Stimulated activated CD8-positive, alpha-beta memory T cell treated with anti-CD3 and anti-CD28 coated beads, Interleukin-4, amount 100 ng/mL, for 4 hours (primary cell): ENCODE data around the gene ZNF273.
"Not testable (repeated sequence)": the region's sequence is repeated elsewhere in the genome, so short reads cannot be mapped to it uniquely, and the experiment has no call there.

Experiments
- DNase-seq, 2 donors: peaks; one replicate each; pipeline ENCODE4 v3.0.0-alpha.2; 2020; ENCODE audit warnings: low read depth in 2 of 2, low spot score in 1 of 2

ZNF273 gene

DNA sequence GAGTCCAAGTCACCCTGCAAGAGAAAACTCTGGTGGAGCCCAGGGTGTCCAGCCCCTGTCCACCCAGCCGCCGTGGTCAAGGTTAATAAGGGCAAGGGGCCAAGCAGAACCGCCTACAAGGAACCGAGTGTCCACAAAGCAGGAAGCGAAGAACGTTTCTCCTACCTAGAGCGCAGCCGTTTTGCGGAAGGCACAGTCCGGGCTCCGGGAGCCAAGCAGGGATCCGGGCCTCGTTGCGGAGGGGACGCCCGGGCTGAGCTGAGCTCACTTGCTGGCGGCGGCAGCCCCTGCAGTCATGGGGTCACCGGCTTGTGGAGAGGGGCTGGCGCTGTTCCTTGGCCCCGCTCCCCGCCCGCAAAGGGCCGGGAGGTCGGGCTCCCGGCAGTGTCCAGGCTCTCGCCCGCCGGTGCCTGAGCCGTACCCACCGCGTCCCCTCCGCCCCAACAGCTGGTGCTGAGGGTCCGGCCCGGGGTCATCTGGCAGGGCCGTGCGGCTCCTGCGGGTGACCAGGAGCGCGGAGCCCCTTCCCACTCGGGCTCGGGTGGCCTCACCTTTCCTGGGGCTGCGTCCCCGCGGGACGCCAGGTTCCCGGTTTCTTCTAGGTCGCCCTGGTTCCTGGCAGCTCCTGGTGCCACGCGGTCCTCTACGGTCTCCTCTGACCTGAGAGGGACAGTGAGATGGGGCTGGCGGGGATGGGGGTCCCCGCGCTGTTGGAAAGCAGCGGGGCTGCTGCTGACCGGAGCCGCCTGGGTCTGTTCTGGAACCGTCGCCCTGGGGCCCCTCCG lies 14.0 kb upstream of the ZNF273 start:
- DNase-seq = no peak

DNA sequence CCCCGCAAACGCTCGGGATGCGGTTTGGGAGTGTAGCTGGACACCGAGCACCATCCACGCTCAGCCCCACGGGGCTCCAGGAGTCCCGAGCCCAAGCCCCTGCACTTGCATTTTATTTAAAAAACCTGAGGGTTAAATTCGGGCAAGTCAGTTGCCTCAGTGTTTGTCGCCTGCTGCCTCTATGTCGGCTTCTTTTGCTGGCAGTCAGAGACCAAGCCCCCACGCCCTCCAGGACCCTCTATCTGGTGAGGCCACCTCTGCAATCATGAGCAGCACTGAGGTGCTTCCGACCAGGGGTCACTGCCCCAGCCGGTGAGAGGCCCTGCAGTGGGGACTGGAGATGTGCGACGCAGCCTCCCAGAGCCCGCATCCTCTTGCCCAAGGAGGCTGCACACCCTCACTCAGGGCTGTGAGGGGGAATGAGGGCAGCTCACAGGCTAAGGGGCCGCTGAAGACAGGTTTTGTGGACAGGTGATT lies 13.3 kb upstream of the ZNF273 start:
- DNase-seq = no peak

DNA sequence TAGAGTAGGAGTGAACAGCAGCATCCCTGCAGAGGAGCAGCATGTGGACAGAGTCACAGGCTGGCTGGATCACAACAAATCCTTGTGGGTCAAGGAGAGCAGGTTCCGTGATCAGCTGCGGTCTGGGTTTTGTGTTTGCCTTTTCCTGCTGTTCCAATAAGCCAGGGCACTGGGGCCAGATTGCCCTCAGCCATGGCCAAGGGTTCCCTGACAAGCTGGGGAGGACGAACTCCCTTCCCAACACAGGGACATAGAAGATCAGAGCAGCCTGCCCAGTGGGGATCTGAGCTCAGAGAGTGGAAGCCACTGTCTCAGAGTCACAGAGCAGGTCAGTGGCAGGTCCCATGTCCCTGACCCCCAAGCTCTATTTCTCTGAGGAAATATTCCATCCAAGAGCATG lies 12.8 kb upstream of the ZNF273 start:
- DNase-seq = not testable (repeated sequence)

DNA sequence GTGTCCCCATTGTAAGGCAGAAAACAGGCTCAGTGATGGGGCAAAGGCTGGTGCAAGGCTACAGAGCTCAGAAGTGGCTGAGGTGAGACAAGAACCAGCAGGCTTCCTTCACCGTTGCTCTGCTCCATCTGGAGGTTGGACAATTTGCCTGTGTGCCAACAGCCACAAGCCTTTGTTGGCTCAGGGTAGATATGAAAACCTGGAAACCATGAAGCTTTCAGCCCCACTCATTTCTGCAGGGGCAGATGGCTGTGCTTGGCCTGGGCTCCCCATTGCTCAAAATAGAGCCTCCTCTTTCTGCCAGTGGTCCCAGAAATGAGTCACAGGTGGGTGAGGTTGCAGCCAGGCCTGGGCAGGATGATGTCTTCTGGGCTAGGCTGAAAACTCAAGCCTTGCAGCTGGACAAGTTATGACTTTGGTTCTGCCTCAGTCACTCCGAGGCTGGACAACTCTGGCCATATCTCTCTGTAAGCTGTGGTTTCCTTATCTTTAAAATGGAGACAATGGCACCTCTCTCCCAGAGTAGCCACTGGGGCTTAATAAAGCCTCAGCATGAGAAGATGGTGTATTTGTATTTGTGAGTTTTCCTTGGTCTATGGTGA lies 12.2 kb upstream of the ZNF273 start:
- no peak for DNase-seq

DNA sequence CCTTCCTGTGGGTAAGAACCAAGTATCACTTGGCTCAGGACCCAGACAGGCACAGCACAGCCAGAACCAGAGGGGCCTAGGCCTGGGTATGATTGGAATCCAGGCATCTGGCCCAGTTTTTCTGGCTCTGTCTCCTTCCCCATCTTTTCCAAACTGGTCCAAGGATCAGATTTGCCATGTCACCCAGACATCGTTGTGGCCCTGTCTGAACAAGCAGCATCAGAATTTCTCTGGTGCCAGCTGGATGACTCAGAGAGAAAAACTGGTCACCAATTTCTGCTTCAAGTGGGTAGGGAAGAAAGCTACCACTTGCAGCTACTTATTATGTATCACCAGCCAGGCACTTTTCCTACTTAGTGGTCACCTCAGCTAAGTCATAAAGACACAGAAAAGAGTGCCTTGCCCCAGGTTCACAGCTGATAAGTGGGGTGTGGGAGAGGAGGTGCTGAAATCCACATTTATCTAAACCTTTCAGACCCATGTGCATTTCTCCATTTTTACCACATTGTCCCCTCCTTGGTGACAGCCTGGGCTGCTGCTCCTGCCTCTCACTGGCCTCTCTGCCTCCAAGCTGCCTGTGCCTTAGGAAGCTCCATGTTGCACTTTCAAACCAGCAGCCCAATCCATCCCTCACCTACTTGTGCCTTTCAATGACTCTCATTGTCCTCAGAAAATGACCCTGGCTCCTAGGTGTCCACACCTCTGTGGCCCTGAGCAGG lies 11.6 kb upstream of the ZNF273 start:
- not testable (repeated sequence) for DNase-seq

DNA sequence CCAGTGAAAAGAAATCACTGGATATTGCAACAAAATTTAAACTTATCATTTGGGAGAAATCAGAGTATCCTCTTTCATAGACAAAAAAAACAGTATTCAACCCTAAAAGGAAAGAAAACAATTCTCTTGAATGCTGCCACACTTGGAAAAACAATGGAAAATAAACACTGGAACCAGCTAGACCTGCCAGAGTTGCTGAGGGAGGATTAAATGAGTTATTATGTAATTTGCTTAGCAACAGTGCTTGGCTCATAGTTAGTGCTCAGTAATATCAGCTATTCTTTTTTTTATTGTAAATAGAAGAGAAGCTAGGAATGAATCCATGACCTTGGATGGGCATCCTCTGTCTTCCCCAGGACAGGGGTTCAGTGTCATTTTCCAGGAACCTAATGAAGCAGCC lies 11.0 kb upstream of the ZNF273 start:
- no peak for DNase-seq

DNA sequence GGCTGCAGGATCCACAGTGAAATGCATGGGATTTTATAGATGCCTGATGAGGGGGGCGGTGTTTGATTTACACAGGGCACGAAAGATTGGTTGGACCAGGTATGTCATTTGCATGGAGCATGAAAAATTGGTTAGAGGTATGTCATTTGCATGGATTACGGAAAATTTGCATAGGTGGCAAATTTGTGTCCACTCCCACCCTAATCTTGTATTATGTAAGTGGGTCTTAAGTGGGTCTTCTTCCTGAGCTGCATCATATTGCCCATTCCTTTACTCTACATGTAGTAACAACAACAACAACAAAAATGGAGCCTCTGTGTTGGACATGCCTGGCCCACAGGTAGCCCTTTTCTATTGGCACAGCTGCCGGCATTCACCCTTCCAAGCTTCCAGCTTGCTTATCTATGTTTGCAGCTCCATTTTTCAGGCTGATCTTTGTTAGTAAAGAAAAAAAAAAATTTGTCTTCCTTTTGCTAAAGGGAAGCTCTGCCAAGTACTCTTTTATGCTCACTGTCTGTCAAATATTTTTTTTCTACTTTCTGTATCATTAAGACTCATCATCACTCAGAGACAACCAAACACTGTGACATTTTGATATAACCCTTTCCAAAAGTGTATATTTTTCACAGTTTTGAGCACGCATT lies 10.3 kb upstream of the ZNF273 start:
- DNase-seq = no peak

DNA sequence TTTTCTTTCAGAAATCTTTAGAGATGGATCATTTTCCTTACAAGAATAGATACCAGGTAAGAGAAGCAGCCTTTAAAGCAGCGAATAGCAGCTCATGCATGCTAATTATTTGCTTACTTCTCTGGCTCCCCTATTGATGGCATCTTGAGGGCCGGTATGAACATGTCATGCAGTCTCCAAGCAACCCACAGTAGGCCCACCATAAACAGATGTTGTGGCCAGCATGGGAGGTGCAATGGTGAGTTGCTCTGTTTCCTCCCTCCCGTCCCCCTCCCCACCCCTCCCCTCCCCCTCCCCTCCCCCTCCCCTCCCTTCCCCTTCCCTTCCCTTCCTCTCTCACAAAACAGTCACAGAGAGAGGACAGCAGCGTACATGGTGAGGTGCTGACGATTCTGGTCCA lies 9.7 kb upstream of the ZNF273 start:
- no peak for DNase-seq

DNA sequence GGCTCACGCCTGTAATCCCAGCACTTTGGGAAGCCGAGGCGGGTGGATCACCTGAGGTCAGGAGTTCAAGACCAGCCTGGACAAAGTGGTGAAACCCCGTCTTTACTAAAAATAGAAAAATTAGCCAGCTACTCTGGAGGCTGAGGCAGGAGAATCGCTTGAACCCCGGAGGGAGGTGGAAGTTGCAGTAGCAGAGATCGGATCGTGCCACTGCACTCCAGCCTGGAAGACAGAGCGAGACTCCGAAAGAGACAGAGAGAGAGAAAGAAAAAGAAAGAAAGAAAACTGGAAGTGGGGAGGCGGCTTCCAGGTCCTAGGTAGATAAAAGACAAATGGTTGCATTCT lies 640 bp upstream of the ZNF273 start:
- DNase-seq = not testable (repeated sequence)

DNA sequence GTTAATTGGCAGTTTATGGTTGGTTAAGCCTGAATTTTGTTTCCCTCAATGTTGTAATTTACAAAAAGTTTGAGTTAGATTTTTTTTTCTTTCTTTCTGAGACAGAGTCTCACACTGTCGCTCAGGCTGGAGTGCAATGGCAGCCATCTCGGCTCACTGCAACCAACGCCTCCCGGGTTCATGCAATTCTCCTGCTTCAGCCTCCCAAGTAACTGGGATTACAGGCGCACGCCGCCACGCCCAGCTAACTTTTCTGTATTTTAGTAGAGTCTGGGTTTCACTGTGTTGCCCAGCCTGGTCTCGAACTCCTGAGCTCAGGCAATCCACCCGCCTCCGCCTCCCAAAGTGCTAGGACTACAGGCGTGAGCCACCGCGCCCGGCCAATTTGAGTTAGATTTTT lies 935 bp downstream of the ZNF273 start:
- DNase-seq = no peak

DNA sequence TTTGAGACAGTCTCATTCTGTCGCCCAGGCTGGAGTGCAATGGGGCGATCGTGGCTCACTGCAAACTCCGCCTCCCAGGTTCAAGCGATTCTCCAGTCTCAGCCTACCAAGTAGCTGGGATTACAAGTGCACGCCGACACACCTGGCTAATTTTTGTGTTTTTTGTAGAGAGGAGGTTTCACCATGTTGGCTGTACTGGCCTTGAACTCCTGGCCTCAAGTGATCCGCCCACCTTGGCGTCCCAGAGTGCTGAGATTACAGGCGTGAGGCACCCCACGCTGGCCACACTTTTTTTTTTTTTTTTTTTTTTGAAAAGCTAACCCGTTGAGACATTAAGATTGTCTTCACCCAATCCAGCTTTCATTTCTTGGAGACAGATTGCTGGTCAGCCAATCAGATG lies 2.1 kb downstream of the ZNF273 start:
- DNase-seq = no peak

DNA sequence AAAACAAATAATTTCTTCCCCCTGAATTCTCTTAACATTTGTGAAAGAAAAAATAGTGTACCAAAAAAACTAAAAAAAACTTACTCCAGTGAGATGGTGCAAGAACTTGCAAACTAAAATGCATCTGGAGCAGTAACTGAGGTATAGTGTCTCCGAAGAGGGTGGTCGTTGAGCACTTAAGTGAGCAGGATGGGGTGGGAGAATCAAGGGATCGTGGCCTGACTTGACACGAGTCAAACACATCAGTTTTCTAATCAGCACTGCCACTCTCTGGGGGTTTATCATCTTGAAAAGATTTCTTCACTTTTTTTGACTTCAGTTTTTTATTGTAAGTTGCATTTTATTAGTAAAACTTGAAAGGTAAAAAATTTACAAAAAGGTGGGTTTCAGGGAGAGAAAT lies 2.5 kb downstream of the ZNF273 start:
- DNase-seq = no peak

DNA sequence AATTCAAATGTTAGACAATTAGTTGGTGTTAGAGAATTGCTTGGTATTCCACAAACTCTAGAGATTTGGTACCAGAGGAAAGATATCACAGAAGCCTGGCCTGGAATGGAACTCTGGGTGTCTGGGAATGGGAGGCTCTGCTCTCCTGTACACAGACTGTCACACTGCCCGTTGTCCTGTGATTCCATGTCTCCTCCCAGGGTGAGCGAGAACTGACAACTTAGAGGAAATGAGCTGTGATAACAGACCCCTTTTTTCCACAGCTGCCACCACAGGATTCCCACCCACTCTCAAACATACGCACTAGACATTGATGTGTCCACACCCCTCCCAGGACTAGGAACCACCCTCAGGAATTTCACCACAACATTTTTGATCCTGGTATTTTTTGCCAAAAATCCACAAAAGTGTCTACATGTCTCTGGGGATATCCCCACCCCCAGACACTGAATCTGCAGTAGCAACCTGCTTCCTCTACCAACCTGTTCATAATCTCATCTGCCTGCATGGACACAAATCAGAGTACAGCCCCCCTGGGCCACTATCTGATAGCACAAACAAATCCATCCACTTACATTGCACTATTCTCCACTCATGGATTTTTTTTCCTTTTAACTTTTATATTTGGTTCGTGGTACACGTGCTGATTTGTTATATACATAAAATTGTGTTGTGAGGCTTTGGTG lies 4.7 kb downstream of the ZNF273 start:
- no peak for DNase-seq

DNA sequence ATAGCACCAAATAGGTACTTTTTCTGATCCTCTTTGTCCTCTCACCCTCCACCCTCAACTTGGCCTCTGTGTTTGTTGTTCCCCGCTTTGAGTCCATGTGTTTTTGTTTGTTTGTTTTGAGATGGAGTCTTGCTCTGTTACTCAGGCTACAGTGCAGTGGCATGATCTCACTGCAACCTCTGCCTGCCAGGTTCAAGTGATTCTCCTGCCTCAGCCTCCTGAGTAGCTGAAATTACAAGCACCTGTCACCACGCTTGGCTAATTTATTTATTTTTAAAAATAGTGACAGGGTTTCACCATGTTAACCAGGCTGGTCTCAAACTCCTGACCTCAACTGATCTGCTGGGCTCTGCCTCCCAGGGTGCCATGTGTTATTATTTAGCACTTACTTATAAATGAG lies 5.3 kb downstream of the ZNF273 start:
- no peak for DNase-seq

DNA sequence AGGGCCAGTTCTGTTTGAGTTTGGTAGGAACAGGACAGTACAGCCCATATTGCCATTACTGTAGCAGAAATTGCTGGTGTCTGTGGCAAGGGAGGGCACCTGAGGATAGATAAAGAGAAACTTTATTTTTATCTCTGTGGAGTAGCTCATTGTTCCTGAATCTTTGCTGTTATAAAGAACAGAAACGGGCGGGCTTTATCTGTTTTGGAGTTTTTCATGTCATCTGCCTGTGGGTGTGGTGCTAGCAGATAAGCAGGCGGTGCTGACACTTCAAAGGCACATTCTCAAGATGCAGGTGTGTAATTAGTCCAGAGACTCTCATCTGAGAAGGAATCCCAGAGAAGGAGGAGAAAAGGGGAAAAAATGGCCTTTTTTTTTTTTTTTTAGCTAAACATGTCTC lies 11.5 kb downstream of the ZNF273 start:
- no peak for DNase-seq

DNA sequence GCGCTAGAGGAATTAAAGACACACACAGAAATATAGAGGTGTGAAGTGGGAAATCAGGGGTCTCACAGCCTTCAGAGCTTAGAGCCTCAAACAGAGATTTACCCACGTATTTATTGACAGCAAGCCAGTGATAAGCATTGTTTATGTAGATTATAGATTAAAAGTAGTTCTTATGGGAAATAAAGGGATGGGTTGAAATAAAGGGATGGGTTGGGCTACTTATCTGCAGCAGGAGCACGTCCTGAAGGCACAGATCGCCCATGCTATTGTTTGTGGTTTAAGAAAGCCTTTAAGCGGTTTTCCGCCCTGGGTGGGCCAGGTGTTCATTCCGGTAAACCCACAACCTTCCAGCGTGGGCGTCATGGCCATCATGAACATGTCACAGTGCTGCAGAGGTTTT lies 12.2 kb downstream of the ZNF273 start:
- DNase-seq = not testable (repeated sequence)

DNA sequence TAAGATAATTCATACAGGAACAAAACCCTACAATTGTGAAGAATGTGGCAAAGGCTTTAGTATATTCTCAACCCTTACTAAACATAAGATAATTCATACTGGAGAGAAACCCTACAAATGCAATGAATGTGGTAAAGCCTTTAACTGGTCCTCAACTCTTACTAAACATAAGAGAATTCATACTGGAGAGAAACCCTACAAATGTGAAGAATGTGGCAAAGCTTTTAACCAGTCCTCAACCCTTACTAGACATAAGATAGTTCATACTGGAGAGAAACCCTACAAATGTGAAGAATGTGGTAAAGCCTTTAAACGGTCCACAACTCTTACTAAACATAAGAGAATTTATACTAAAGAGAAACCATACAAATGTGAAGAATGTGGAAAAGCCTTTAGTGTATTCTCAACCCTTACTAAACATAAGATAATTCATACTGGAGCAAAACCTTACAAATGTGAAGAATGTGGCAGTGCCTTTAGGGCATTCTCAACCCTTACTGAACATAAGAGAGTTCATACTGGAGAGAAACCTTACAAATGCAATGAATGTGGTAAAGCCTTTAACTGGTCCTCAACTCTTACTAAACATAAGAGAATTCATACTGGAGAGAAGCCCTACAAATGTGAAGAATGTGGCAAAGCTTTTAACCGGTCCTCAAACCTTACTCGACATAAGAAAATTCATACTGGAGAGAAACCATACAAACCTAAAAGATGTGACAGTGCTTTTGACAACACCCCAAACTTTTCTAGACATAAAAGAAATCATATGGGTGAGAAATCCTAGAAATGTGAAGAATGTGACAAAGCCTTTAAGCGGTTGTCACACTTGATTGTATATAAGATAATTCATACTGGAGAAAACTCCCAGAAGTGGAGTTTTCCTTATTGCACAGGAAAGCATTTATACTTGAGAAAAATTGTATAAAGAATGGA lies 25.4 kb downstream of the ZNF273 start:
- DNase-seq = not testable (repeated sequence)

DNA sequence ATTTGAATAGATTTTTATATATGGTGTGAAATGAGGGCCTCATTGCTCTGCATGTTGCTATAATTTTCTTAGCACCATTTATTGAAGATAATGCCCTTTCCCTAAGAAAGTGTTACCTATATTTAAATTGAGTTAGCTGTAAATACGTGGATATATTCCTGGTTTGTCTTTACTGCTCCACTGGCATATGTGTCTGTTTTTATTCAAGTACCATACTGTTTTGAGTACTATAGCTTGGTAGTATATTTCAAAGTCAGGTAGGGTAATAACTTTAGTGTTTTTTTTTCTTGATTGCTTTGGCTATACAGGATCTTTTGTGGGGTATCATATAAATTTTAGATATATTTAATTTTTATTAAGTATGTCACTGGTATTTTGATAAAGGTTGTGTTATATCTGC lies 31.4 kb downstream of the ZNF273 start:
- DNase-seq = no peak

DNA sequence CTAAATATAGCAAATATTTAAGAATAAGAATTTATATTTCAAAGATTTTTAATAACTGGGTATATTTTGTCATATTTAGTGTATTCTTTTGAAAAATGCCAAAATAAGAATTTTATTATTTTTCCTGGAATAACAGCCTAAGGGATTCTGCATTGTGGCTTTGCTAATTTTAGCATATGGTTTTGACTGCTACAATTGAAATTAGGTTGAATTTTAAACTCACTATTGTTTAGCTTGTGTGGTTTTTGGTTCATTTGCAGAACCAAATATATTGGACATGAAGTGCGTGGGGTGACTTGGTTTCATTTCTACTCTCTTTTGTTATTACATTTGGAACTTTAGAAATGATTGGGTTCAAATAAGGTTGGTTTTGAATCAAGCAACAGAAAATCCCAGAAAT lies 35.5 kb downstream of the ZNF273 start:
- no peak for DNase-seq

DNA sequence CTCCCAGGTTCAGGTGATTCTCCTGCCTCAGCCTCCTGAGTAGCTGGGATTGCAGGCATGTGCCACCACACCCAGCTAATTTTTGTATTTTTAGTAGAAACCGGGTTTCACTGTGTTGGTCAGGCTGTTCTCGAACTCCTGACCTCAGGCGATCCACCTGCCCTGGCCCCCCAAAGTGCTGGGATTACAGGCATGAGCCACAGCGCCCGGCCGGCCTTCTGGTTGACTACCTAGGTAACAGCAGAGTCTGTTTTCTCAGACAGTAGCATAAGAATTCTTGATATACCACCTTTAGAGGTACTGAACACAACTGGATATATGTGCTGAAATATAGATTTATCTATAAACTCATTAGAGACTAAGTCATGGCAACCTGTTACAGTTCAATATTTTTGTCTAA lies 36.9 kb downstream of the ZNF273 start:
- not testable (repeated sequence) for DNase-seq
